ENCODE data around the gene PER1.

Gene PER1, protein sequence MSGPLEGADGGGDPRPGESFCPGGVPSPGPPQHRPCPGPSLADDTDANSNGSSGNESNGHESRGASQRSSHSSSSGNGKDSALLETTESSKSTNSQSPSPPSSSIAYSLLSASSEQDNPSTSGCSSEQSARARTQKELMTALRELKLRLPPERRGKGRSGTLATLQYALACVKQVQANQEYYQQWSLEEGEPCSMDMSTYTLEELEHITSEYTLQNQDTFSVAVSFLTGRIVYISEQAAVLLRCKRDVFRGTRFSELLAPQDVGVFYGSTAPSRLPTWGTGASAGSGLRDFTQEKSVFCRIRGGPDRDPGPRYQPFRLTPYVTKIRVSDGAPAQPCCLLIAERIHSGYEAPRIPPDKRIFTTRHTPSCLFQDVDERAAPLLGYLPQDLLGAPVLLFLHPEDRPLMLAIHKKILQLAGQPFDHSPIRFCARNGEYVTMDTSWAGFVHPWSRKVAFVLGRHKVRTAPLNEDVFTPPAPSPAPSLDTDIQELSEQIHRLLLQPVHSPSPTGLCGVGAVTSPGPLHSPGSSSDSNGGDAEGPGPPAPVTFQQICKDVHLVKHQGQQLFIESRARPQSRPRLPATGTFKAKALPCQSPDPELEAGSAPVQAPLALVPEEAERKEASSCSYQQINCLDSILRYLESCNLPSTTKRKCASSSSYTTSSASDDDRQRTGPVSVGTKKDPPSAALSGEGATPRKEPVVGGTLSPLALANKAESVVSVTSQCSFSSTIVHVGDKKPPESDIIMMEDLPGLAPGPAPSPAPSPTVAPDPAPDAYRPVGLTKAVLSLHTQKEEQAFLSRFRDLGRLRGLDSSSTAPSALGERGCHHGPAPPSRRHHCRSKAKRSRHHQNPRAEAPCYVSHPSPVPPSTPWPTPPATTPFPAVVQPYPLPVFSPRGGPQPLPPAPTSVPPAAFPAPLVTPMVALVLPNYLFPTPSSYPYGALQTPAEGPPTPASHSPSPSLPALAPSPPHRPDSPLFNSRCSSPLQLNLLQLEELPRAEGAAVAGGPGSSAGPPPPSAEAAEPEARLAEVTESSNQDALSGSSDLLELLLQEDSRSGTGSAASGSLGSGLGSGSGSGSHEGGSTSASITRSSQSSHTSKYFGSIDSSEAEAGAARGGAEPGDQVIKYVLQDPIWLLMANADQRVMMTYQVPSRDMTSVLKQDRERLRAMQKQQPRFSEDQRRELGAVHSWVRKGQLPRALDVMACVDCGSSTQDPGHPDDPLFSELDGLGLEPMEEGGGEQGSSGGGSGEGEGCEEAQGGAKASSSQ (N-terminal part only)

DNA sequence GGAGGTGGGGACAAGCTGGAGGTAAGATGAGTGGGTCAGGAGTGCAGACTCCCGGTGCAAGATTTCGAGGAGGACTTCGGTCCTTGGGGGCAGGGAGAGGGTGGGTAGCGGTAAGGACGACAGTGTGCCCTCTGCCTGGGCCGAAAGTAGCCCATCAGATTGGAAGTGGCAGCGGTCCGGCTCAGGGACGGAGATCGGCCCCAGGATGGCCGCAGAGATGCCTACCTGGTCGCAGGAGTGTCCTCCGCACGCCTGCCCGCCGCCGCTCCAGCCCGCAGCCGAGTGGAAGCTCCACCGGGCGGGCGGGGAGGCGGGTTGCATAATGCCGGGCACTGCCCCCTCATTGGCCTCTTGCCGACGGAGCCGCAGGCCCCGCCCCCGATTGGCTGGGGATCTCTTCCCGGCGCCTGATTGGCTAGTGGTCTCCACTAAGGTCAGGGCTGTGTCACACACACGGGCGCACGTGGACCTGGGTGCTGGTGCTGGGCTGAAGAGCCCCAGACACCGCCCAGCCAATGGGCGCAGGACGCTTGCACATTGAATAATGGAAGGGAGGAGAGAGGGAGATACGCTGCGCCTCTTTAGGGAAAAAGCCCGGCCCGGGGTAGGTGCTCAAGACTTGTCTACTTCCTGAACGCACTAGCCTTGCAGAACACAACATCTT lies at the start of gene PER1:
Gene PER1 (minus strand): TSS at position 293 of the 664 bp plus-strand sequence. CDS start 1,698 bp downstream, outside the sequence.
- peak in 1 of 2 experiments; percentile 21 for DNase-seq

DNA sequence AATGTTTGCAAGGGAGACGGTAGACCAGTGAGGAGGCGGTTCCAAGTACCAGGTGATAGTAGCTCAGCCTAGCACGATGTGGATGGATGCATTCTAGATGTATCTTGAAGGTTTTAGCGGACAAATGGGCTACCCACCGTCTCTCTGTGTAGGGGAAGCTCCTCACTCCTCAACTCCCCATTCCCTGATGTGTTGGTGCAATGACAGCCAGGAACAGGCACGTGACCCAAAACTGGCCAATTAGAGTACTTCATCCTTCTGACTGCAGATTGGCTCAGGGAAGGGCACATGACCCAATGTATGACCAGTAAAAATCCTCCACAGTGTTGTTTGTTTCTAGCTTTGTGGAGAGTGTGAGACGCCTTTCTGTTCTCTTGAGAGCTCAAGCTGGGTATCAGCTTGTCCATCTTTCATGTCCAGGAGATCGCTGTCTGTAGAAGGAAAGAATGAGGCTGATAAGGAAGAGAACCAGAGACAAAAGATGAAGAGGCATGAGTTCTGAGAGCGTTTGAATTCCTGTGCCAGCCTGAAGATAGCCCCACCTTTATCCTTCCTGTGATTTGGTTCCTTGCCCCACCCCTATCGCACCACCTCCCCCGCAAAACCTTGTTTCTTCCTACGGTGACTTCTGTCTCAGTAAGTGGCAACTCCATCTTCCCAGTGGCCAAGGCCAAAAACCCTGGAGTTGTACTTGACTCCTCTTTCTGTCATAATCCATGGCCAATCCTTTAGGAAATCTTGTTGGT lies 40.0 kb upstream of the PER1 start:
- DNase-seq = peak; percentile 56 to 91

DNA sequence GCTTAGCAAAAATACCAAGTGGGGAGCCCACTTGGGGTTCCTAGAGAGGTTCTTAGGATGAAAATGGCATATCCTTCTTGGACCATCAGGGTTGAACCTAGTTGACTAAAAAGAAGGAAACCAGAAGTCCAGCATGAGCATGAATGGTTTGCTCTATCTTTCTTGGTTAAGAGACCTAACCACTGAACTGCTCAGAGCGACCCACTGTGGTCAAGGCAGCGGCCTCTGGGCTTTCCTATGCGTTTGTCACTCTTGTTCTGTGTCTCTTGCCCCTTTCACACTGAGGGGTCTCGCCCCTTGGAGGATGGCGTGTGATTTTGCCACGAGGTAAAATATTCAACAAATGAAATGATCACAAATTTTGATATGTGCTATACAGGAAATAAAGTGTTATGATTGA lies 38.3 kb upstream of the PER1 start:
- no peak for DNase-seq

DNA sequence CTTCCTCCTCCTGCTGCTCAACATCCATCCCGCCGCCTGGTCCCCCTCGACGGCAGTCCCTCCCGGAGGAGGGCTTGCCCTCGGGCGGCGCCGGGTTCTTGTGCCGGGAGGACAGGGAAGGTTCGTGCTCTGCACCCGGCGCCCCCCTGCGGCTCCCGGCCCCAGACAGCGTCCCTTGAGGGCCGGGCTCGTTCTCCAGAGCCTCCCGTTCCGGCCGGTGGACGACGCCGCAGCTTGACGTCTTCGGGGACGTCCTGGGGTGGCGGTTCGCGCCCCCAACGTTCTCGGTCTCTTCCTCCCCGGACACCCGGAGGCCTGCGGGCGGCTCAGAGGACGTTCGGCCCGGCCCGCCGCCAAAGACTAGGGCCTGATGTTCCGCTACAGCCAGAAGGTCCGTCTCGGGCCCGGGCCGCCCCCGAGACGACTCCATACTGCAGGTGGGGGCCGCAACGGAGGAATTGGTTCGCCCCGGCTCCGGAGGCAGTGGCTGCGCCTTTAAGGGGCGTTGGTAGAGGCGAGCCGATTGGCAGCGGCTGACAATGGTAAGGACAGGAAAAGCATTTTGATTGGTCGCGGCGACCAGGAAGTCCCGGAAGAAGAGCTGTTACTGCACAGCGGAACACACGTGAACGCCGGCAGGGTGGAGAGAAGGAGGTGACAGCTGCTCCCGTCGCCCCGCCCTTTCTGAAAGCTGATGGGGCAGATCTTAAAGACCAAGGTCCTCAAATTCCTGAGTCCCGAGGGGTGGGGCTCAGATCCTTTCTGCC lies 37.7 kb upstream of the PER1 start, which contains the start of gene BORCS6:
Gene BORCS6 (minus strand): TSS at position 470 of the 767 bp plus-strand sequence. CDS start 40 bp downstream, at position 430.
- peak; percentile 92 to 96 for DNase-seq

DNA sequence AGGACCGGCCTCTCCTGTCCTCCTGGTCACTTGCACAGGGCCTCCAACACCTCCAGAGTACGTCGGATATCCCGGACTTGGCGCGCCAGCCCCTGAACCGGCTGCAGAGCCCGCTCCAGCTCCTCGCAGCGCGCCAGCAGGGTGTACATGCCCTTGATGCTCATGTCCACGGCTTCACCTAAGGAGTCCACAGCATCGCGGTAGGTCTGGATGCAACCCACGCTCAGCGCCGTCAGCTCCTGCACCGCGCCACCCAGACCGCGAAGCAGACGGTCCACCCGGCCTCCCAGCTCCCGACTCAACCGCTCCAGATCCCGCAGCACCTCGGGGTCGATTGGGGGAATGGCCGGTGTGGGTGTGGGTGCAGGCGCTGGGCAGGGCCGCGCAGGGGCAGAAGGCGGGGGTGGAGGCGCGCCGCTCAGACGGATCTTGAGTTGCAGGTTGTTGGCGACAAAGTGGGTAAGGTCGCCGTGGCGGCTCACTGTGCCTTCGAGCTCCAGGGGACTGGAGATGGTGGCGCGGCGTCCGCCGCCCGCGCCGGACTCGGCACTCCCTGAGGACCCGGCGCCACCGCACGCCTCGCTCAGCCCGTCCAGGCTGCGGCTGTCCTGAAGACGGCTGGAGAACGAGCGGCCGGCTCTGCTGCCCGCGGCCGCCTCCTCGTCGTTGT lies 37.0 kb upstream of the PER1 start:
- no peak for DNase-seq

DNA sequence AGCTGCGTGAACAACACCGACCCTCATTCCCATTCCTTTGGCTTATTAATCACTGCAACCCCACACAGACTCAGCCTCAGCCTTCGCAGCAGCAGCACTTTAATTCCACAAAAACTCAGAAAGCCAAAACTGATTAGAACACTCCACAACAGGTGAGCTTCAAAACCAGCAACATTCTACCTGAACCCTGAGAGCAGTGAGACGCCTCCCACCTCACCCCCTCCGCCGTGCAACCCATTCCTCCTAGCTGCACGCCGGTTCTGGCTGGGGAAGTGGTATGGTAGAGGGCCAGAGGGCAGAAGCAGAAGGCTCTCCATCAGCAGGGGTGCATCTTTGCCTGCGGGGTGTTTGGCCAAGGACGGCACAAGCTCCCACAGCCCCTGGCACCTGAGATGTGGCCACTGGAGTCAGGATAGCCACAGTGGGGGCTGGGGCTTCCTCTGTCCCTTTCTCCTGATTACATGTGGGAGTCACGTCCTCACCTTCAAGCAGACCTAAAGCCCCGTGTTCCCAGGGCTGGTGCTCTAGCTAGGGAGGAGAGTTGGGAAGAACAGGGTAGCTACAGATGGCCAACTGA lies 36.1 kb upstream of the PER1 start:
- DNase-seq = no peak

DNA sequence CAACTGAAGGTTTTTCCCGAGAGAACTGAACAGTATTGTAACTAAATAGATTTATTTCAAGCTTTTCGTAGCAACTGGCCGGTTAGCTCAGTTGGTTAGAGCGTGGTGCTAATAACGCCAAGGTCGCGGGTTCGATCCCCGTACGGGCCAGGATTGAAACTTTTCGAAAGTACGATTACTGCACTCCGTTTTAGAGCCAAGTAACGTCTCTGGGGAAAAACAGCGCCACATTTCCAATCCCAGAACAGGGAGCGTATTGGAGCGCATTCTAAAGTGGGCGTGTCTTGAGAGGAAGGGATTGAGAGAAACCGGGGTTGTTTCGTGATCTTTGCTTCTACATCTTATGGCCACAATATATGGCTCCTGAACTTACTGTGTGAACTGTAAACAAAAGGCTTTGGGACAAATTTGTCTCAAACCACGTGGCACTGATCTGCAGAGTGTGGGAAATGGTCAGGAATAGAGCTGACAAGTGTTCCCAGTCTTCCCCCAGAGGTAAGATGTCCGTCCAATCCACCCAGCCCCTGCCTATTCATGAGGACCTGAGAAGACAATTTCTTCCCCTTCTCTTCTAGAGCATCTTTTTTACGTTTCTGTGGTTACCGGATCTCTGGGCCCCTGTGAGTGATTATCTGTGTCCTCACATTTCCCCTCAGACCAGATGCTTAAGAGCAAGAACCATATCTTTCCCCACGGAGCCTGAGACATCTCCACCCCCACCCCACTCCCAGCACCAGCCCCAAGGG lies 35.5 kb upstream of the PER1 start:
- peak; percentile 95 to 98 for DNase-seq

DNA sequence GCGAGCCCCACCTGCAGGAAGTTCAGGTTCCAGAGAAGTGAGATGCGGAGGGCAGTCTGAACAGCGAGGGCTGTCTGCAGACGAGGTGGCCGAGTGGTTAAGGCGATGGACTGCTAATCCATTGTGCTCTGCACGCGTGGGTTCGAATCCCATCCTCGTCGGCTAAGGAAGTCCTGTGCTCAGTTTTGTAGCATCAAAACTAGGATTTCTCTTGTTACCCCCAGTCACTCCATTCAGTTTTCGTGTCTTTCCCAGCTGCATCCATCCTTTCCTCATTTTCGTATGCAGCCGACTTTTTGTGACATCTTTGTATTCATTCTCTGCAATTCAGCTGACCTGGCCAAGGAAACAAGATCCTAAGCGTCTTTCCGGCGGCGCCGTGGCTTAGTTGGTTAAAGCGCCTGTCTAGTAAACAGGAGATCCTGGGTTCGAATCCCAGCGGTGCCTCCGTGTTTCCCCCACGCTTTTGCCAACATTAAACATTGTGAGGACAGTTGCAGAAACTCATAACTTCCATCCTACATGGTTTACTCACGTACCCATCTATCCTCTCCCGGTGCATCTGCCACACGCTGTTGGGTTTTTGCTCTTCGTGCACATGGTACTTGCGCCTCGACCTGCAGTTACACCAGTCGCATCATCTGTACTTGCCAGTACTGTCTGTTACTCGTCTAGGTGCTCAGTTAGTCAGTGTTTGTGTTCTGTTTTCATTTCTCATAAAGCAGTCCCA lies 34.7 kb upstream of the PER1 start:
- peak; percentile 95 to 96 for DNase-seq

DNA sequence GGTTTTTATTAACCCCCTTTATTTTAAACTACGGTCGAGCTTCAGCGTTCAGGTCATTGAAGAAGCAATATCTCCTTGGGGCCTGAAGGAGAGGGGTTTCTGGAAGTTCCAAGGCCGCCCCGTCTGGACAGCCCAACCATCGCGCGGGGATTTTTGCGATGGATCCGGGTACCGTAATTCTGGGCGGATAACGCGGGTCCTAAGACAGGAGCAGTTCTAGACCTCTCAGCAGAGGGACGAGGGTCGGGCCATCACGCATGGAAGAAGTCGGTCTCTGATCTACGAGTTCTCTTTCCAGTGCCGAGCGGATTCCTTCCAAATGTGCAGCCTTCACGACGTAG lies 34.2 kb upstream of the PER1 start:
- DNase-seq = peak in 1 of 2 experiments; percentile 88

DNA sequence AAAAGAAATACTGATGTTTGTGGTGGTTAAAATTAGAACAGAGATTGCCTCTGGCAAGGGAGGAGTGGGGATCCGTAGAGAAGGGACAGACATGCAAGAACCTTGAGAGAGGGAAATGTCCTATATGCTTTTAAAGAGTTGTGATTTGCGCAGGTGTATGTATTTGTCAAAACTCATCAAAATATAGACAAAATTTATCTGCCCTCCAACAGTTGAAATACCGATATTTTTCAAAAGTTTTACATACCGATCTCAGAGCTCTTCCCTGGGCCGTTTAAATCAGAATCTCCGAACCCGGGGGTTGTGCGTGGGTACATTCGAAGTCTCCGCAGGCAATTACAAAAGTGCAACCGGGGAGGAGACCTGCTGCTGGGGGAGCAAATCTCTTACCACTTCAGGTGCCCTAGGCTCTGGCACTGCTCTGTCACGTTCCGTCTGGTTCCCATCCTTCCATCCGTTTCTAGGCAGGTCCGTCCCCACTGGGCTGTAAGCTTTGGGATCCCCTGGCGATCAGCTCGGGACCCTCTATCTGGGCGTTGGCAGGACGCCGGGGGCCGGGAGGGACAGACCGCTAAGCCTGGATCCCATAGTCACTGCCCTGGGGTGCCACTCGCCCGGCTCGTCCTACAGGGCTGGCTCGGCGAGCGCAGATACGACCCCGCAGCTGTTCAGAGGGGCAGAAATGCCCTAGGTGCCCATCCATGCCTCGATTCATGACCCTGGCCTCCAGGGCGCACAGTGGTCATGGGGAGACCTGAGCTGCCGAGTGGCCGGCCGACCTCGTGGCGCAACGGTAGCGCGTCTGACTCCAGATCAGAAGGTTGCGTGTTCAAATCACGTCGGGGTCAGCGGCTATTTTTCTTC lies 33.6 kb upstream of the PER1 start:
- DNase-seq = peak; percentile 80 to 86

DNA sequence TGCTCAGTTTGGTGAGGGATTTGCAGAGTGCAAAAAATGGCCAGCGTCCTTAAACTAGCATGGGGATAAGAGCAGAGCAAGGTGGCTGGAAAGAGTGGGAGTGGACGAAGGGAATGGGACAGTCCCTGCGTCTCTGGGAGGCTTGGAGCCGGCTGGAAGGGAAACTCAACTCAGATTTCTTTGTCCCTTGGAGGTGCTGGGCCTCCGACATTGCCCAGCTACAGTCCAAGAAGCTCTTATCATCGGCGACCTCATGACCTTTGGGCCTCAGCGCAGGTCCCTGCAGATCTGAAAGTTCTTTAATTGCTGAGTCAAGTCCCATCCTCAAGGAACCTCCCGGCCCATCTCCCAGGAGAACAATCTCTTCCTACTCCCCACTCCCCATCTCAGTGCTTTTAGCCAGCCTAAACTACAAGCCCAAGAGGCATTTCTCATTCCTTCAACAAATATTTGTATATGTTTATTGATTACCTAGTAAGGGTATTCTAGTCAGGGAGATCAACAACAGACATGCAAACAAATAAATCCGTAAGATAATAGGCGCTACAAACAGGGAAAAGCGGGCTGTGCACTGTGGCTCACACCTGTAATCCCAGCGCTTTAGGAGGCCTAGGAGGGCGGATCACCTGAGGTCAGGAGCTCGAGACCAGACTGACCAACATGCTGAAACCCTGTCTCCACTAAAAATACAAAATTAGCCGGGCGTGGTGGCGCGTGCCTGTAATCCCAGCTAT lies 25.0 kb upstream of the PER1 start:
- DNase-seq = no peak

DNA sequence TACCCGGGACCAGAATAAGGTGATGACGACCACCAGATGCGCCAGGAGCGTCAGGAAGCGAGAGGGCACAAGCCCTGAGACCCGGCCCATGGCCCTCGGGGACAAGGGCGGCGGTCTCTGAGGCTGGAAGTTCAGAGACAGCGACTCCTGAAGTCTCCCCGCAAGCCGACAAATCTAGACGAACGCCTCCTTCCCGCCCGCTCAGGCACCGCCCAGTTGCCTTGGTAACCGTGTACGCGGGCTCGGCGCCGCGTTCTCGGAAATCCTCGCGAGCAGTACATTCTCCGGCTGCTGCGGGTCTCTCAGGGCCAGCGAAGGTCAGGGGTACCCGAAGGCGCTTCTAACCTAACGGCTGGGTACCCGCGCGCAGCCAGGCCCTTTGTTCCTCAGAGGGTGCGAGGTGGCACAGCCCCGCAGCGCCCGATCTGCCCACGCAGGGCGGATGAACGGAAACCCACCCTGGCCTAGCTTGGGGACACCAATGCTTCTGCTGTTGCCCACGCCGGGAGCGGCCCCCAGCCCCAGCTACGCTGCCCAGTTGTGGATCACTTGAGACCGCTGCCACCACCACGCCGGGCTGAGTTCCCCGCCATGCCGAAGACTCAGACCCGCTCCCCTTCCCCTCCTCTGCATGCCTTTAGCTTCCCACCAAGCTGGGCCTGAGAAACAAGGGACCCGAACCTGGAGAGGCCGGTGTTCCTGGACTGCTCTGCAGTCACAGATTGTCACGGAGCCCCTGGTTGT lies 24.2 kb upstream of the PER1 start, which contains the start of gene TMEM107:
Gene TMEM107 (minus strand): TSS at position 184 of the 744 bp plus-strand sequence. CDS start 94 bp downstream, at position 90.
- peak; percentile 50 to 85 for DNase-seq

DNA sequence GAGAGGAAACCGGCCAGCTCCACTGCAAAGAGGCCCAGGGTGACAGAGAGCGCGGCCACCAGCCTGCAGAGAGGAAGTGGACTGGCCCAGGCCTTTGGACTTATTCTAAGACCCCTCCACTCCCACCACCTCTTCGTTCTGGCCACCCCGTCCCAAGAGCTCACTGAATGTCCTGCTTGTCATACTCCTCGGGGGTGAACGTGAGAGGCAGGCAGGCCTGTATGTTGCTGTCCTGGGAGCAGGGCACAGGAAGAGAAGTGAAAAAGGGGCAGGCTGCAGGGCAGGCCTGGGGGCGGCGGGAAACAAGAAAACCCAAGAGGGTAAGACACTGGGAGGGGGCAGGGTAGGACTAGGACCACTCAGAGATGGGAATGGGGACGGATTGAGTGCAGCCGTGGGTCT lies 23.6 kb upstream of the PER1 start:
- no peak for DNase-seq

DNA sequence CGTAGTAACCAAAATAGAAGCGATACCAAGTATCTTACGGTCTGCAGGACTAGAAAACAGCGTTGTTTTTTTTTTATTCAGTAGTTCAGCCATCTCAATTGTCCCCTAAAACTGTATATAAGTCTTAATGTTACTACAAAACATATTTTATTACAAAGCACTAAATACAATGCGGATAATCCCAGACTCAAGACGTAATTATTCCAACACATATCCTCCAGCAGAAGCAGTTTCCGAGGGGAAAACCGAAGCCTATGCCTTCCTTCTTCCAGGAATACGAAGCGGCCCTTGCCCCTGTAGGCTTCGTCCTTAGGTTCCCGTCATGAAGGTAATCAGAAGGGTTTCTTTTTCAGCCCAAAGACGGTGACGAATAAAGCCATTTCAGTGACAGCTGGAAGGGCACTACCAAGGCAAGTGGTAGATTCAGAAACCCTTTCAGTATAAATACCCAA lies 21.7 kb upstream of the PER1 start:
- no peak for DNase-seq

DNA sequence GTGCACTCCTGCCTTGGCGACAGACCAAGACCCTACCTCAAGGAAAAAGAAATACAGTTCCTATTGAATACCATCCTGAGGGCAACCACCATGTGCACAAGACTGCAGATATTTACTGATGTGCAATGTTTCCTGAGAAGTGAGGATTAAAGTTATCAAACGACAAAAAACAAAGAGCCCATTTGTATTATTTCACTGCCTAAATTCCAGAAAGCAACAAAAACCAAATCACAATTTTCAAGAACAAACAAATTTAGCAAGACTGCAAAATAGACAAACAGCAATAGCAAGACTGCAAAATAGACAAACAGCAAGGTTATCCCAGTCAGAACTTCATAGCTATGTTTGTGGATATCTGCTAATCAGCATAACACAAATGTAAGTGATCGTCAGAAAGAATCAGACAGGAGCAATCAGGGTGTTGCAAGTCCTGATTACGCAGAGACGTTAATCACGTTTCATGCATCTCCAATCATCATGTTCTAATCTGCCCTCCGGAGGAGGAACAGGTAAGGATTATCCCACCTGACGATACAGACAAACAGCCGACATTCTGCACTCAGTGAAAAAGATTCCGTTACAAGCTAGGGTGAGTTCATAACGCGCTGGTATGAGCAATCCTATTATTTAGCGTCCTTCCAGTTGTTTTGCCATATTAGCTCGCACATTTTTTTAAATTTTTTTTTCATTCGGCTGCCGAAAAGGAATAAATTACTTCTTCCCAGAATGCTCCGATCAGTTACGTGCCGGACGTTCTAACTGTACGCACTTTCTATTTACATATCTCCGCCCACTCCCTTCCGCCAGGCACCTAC lies 21.1 kb upstream of the PER1 start:
- DNase-seq = peak; percentile 96
